Measurements from ENCODE around the gene SIT1.
"Not testable (repeated sequence)": the region's sequence is repeated elsewhere in the genome, so short reads cannot be mapped to it uniquely, and the experiment has no call there.

SIT1 gene

GRCh38 chr9:35638751-35639150 is 12.0 kb downstream of the SIT1 start:
- DNase-seq (ENCODE audit: extremely low read depth in 1 of 2, low read depth in 1 of 2) = not testable (repeated sequence)

DNA sequence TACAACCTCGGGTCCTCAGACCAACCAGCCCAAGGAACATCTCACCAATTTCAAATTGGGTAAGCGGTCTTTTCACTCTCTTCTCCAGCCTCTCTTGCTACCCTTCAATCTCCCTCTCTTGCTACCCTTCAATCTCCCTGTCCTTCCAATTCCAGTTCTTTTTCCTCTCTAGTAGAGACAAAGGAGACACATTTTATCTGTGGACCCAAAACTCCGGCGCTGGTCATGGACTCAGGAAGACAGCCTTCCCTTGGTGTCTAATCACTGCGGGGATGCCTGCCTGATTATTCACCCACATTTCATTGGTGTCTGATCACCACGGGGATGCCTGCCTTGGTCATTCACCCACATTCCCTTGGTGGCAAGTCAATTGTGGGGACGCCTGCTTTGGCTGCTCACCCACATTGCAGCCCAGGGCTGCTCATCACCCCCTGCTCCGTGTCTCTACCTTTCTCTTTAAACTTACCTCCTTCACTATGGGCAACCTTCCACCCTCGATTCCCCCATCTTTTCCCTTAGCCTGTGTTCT is 13.2 kb downstream of the SIT1 start:
- DNase-seq (ENCODE audit: extremely low read depth in 1 of 2, low read depth in 1 of 2) = not testable (repeated sequence)

DNA sequence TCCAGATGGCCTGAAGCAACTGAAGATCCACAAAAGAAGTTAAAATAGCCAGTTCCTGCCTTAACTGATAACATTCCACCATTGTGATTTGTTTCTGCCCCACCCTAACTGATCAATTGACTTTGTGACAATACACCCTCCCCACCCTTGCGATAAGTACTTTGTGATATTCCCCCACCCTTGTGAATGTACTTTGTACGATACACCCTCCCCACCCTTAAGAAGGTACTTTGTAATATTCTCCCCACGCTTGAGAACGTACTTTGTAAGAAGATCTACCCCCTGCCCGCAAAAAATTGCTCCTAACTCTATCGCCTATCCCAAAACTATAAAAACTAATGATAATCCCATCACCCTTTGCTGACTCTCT is 13.9 kb downstream of the SIT1 start:
- DNase-seq (ENCODE audit: extremely low read depth in 1 of 2, low read depth in 1 of 2) = not testable (repeated sequence)

GRCh38 chr9:35636135-35636876 is 14.4 kb downstream of the SIT1 start:
- no peak for DNase-seq (ENCODE audit: extremely low read depth in 1 of 2, low read depth in 1 of 2)

- no peak for DNase-seq (ENCODE audit: extremely low read depth in 1 of 2, low read depth in 1 of 2)
Measured at GRCh38 chr9:35635730-35636129, 15.0 kb downstream of the SIT1 start.

GRCh38 chr9:35629597-35629996 is 21.1 kb downstream of the SIT1 start:
- no peak for DNase-seq (ENCODE audit: extremely low read depth in 1 of 2, low read depth in 1 of 2)

DNA sequence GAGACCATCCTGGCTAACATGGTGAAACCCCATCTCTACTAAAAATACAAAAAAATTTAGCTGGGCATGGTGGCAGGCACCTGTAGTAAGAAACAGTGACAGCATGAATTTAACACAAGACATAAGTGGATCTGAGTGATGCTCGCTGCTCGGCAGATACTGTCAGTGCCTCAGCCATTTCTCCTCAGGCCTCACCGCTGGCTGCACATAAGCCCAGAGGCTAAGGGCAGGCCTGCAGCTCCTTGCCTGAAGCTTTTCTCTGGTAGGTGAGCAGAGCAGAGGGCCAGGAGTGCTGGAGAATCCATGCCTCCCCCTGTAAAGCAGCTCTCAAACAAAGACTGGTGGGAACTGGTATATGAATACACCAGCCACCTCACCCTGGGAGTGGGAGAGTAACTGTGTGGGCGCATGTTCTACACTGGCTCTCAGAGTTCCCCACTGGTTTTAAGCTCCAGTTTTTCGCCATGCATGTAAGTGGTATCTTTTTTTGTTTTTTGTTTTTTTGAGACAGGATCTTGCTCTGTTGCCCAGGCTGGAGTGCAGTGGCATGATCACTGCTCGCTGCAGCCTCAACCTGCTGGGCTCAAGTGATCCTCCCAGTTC is 22.2 kb downstream of the SIT1 start:
- DNase-seq (ENCODE audit: extremely low read depth in 1 of 2, low read depth in 1 of 2) = no peak

DNA sequence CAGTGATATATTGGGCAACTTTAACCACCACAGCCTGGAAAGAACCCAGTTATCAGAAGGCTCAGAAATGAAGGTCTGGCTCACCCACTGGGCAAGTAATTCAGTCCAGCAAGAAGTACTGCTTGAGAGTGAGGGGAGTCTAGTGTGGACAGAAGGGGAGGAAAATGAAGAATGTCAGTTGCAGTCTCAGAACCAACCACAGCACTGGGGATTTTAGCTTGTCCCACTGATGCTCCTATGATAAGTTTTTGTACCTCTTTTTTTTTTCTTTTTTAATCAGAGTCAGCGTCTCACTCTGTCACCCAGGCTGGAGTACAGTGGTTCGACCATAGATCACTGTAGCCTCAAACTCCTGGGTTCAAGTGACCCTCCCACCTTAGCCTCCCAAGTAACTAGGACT is 23.2 kb downstream of the SIT1 start:
- no peak for DNase-seq (ENCODE audit: extremely low read depth in 1 of 2, low read depth in 1 of 2)

DNA sequence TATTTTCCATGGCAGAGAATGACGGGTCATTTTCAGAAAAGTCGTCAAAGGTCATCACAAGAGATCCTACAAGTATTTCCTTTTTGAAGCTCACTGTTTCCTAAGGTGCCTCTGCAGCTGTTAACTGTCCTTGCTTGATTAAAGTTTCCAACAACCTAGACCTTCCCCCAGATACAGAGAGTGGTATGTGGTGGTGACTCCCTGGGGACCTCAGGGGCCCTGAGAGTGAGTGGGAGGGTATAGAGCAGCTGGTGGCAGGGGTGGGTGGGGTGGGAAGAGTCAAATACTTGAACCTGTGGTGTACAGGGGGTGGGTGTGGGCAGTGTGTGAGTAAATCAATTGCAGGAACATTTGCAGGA is 31.0 kb downstream of the SIT1 start:
- DNase-seq (ENCODE audit: extremely low read depth in 1 of 2, low read depth in 1 of 2) = no peak

DNA sequence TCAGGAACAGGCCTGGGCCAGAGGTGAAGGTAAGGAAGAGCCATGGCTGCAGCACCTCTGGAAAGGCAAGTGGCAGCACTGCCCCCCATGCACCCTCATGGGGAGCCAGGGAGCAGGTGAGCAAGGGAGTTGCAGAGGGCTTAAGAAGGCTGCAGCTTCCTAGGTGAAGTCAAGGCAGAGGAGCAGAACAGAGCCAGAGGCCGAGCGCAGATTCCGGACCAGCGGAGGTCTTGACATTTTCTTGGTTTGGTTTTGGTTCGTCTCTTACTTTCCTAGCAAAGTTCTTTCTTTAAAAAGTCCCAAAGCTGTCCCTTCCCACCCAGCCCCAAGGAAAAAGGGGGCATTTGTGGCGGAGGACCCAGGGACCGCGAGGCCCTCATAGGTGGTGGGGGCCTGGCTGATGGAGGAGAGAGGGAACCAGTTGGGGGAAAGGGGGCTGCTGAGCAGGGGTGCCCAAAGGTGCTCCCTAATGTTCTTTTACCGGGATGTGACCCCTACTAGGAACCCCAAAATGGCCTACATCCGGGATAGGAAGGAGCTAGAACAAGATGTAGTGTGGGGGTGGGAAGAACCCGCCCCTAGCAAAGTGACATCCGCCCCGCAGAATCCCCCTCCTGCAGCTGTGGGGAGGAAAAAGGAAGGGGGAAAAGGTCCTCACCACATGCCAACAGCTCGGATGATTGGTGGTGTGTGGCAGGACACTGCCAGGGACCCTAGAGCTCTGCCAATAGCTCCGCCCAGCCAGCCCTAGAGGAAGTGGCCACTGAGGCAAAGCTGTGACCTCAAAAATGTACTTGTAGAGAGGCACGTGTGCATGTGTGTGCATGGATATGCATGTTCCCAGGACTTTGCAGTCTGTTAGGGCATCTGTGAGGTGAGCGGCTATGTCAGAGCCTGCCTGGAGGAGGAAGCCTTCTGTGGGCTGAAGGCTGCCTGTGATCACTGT is 31.6 kb downstream of the SIT1 start:
- DNase-seq (ENCODE audit: extremely low read depth in 1 of 2, low read depth in 1 of 2) = no peak

DNA sequence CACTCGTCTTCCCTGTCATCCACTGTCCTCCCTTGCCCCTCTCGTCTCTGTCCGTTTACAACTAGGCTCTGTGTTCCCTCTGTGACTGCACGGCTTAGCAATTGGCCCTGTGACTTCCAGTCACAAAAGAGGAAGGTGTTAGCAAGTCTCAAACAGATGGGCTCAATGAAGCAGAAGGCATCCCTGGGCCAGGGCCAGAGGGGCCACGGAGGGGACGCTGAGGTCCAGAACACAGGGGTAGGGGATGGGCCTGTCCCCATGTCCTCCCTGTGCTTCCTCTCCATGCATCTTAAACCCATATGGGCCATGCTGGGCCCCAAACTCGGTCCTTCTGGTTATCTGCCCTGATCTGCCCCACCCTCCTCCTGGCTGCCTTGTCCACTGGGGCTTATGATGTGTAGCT is 32.4 kb downstream of the SIT1 start, which contains the start of gene CD72:
CD72 (minus strand) TSS at position 89 of the 403 bp plus-strand sequence. CDS start 110 bp downstream, outside the sequence.
- DNase-seq (ENCODE audit: extremely low read depth in 1 of 2, low read depth in 1 of 2) = no peak

DNA sequence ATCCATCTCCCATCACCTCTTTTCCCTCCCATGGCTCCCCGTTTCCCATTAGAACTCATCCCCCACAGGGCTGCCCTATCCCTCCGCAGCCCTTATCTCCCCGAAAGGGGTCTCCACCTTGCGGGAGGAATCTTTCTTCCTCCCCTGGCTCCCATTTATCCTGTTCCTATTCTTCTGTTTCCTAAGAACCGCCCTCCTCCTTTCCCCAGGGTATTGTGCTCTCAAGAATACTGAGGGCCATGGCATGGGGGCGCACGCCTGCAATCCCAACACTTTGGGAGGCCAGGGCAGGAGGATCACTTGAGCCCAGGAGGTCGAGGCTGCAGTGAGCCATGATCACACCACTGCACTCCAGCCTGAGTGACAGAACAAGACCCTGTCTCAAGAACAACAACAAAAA is 33.2 kb downstream of the SIT1 start:
- DNase-seq (ENCODE audit: extremely low read depth in 1 of 2, low read depth in 1 of 2) = no peak

DNA sequence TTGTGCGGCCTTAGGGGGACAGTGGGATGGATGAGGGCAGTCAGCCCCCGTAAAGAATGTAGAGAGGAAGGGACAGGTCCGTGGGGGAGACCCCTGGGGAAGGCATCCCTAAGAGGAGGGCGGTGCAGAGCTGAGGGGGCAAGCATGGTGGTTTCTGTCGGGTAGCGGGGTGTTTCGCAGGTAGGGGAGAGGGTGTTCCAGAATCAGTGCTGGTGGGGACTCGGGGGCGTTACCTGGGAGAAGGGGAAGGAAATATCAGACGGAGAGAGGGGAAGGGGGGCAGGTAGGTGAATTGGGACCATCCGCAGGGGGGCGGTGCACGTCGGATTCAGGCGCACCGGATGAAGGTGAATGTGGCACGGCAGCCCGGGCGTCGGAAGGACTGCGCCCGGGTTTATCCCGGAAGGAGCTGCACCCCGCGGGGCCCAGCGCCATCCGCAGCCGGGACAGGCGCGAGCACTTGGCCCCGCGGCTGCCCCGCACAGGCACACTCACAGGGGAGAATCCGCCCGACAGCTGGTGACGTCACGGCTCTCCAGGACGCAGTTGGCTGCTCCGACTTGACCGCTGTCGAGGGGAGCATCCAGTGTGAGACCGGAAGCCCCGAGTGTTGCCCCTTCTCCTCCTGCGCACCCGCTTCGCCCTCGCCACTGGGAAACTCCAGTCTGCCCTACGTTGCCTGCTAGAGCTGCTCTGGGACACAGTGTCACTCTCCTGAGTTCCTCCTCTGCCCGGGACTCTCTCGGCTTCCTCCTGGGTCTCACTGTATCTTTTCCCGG is 33.9 kb downstream of the SIT1 start:
- DNase-seq (ENCODE audit: extremely low read depth in 1 of 2, low read depth in 1 of 2) = peak in 1 of 2 donors; percentile 48

DNA sequence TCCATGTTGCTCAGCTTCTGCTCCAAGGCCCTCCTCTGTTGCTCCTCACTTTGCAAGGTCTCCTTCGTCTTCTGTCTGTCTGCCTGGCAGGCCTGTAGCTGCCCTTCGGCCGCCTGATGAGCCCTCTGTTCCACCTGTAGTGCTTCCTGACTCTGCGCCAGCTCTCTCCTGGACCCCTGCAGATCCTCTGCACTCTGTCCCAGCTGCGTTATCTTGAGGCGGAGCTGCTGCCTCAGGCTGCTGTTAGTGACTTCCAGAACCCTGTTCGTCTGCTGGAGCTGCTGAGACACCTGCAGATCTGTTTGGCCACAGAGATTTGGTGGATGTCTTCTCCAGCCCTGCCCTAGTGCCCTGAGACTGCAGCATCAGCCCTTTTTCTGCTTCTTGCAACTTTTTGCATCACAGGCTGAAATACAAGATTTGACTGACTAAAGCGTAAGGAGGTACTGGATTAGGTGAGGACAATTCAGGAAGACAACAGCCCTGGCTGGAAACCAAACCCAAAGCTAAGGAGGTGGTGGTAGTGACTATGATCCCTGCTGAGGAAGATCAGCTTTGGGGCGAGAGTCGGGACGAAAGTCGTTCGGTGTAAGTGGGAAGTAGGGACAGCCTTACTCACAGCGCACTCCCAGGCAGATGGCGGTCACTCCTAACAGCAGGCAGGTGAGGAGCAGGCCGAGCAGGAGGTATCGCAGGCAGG is 34.6 kb downstream of the SIT1 start:
- DNase-seq (ENCODE audit: extremely low read depth in 1 of 2, low read depth in 1 of 2) = no peak

GRCh38 chr9:35612843-35613242 is 37.9 kb downstream of the SIT1 start:
- DNase-seq (ENCODE audit: extremely low read depth in 1 of 2, low read depth in 1 of 2) = no peak

GRCh38 chr9:35612066-35612465 is 38.7 kb downstream of the SIT1 start:
- DNase-seq (ENCODE audit: extremely low read depth in 1 of 2, low read depth in 1 of 2) = not testable (repeated sequence)

GRCh38 chr9:35611230-35611797 is 39.4 kb downstream of the SIT1 start:
- peak in 1 of 2 donors; percentile 41 for DNase-seq (ENCODE audit: extremely low read depth in 1 of 2, low read depth in 1 of 2)

DNA sequence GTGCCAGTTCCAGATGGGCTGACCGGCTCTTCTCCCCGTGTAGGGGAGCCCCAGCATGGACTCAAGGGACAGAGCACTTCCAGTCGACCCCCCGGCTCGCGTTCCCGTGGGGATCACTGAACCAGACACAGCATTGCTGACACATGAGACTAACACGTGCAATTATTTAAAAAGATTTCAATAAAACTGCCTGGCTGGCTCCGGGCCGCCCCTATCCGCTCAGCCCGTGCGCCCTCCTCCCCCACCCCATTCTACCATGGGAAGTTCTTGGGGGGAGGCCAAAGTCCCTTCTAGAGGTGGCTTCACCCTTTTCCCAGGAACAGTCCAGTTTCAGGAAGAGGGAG is 40.9 kb downstream of the SIT1 start:
- DNase-seq (ENCODE audit: extremely low read depth in 1 of 2, low read depth in 1 of 2) = no peak

DNA sequence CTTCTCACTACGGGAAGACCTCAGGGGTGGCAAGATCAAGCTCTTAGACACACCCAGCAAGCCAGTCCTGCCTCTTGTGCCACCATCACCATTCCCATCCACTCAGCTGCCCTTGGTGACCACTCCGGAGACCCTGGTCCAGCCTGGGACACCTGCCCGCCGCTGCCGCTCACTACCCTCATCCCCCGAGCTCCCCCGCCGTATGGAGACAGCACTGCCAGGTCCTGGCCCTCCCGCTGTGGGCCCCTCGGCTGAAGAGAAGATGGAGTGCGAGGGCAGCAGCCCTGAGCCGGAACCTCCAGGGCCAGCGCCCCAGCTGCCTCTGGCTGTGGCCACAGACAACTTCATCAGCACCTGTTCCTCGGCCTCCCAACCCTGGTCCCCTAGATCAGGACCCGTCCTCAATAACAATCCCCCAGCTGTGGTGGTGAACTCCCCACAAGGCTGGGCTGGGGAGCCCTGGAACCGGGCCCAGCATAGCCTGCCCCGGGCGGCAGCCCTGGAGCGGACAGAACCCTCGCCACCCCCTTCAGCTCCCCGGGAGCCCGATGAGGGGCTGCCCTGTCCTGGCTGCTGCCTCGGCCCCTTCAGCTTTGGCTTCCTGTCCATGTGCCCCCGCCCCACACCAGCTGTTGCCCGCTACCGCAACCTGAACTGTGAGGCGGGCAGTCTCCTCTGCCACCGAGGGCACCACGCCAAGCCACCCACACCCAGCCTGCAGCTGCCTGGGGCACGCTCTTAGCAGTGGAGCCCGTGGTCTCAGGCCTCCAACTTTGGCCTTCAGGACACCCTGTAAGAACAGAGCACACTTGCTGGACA is 41.5 kb downstream of the SIT1 start:
- no peak for DNase-seq (ENCODE audit: extremely low read depth in 1 of 2, low read depth in 1 of 2)
